Epidermal melanocyte (primary cell): ENCODE measurements around the gene ARHGDIA.

Experiments used
- DNase-seq: peaks from one replicate; pipeline ENCODE4 v3.0.0; 2011; ENCODE audit warnings: low spot score; ENCODE audit not compliant: insufficient read length

ARHGDIA gene

DNA sequence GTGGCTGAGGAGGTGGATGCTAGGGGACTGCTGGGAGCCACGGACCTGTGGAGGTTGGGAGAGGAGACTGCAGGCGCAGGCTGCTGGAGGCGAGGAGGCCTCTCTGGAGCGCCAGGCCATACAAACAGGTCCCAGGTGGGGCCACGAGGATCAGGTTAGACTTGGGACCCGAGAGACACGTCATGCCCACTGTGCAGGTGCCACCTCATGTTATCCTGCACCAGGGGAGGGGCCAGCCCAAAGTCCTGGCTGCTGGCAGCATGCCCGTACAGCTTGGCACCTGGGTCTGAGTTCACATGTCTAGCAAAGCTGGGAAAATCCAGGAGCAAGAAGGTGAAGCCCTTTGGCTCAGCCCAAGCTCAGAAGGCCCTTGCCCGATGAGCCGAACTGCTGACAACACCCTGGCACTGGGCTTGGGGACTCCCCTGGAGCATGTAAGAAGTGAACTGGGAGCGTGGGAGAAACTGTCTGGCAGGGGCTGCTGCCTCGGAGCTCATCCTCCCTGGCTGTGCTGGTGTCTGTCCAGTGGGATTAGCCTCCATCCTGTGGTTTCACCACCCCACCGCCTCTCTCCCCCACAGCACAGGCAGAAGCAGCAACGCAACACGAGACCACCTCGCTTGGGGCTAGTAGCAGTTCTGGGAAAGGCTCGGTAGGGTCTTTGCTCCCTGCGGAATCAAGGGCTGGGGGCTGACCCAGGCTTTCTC lies 5.3 kb downstream of the ARHGDIA start:
- DNase-seq: peak; percentile 1

DNA sequence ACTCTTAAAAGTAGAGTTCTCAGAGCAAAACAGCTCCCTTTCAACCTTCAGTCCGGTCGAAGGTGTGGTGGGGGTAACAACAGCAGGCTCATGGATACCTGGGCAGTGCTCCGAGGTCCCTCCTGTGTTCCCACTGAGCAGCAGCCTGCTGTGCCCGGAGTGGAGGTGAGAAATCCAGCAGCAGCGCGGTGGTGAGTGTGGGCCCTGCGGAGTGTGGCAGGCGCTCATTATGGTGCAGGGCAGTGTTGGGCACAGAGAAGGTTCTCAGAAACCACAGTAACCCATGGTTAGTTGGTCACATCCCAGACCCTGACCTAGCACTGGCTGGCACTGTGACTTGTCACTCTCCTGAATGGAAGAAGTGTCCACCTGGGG lies 5.8 kb downstream of the ARHGDIA start:
- DNase-seq: no peak

DNA sequence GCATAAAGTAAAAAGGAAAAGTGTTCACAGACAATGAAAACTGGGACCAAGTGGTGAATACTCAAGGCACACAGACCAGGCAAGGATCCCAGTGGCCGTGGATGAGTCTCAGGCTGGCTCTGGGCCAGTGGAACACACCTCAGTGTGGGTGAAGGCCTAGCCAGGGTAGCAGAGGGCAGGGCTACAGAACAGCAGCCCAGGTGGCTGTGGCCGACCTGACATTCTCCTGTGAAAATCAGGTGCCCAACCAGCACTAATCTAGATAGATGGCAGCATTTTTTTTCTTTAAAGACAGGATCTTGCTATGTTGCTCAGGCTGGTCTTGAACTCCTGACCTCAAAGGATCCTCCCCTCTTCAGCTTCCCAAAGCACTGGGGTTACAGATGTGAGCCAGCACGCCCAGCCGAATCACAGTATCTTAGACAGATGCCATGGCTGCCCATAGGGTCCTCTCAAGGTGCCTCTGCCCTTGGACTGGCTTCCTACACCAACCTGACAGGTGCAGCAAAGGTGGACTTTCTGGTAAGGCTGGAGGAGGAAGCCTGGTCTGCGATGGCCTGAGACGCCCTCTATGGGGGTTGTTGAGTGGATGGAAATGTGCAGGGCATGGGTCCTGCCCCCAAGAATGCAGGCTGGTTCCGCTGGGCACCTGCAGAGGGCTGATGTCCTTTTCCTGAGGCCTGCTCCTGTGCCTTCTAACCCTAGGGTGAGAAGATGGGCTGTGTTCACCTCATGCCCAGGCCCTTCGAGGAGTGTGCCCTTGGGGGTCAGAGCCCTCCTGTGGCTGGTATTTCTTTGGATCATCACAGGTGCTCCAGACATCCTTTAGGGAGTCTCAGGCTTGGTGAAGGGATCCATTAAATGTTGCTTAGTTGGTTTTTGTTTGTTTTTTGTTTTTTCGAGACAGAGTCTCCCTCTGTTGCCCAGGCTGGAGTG lies 7.0 kb downstream of the ARHGDIA start:
- DNase-seq: no peak

DNA sequence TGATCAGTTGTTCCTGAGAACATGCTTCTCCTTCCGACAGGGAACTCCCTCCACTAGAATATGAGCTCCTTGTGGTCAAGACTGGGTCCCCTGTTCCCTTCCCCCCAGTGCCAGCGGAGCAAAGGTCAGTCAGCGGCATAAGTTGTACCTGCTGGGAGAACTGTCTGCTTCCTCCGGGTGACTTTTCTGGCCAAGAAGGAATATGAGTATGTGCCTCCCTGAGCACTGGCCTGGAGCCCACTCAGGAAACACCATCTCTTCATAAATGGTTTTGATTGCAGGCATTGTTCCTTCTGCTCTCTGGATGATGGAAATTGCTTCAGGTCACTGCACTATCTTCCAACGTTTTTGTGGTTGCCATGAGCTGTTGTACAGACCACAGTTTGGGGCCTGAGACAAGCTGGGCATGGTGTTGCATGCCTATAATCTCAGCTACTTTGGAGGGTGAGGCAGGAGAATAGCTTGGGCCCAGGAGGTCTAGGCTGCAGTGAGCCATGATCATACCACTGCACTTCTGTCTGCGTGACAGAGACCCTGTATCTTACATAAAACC lies 7.9 kb downstream of the ARHGDIA start:
- DNase-seq: no peak

DNA sequence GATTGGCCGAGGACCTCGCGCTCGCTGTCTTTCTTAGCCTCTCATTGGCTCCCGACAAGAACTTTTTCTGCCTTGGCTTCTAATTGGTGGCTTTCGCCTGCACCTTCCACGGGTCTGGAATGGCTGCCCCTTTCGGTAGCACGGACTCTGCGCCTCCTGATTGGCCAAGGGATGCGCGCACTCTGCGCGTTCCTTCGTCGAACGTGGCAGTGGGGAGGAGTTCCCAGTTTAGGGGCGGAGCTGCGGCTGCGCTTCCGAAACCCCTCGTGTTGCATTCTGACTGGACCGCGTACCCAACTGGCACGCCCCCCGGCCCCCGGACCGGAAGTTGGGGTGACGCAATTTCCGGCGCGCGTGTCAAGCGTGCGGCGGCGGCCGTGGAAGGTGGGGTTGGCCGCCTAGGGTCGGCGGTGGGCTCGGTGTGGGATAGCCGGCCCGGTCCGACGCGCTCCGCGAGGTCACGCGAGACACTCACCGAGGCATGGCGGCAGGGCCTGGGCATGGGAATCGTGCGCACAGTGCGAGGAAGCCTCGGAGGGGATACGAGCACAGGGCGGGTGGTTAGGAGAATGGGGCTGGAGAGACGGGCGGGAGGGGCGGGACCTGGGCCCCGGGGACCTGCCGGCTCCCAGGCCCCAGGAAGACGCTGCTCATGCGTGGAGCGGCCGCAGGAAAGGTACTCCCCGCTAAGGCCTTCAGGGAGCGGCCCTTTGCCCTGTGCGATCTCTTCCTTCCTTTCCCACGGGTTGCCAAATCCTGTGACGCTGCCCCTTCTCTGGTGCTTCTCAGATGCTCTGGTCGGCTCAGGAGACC lies 10.2 kb downstream of the ARHGDIA start:
- DNase-seq: peak; percentile 99

DNA sequence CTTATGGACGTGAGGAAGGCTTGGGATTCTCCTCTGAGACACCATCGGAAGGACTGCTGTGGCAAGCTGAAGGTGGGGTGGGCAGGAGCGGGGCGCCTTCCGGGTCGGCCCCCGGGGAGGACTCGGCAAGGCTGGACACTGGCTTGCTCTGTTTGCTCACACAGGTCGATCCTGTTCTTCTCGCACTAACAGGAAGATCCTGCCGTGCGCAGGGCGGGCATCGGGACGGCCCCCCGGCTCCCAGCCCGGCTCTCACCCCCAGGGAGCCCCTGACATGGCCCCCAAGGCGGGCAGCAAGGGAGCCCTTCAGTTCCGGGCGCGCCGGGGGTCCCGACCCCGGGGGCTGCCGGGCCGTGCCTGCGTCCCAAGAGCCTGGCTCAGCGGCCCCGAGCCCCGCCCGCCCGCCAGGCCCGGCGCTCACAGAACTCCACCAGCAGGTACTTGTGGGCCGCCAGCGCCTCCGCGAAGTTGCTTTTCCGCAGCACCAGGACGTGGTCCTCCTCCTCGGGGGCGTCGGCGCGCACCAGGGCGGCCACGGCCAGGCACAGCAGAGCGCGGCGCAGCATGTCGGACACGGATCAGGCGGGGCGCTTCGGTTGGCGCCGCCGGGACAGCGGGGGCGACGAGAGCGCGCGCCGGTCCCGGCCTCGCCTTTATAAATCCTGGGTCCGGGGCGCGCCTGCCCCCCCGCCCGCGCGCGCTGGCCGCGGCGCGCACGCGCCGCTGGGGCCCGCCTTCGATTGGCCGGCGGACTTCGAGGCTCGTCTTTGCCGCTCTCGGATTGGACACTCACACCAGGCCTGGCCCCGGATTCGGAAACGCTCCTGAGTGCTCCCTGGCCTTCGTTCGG lies 11.0 kb downstream of the ARHGDIA start, which contains the start of gene P4HB:
Gene P4HB (minus strand): TSS at position 630 of the 850 bp plus-strand sequence. CDS start 64 bp downstream, at position 566.
- no peak for DNase-seq

DNA sequence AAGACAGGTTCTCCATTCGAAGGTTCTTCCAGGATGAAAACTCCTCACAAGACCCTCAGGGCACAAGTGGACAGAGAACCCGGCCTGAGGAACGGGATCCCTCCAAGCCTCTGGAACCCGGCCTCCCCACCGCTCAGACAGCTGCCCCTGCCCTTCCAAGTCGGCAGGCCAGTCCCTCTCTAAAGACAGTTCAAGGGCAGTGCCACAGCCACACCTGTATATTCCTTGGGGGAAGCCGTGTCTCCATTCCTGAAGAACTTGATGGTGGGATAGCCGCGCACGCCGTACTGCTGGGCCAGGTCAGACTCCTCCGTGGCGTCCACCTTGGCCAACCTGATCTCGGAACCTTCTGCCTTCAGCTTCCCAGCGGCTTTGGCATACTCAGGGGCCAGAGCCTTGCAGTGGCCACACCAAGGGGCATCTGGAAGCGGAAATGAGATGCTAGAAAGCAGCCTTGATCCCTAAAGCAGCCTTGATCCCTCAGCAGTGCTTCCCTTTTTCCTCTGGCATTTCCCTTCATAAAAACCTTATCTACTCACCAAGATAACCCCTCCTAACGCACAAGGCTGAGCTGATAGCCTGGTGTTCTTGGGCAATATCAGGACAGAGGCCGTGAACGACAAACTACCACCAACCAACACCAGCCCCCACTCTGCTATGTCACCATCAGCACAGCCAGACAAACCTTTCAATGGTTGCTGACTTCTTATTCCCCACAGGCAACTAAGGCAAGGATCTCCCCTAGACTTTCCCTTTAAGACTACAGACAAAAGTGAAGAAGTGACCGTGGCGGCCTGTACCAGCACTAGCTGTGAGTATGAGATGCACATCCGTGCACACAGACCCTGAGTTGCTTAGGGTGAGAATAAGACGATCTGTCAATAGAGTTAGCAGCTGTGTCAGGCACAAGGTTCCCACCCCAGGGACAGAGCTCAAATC lies 11.9 kb downstream of the ARHGDIA start:
- no peak for DNase-seq

DNA sequence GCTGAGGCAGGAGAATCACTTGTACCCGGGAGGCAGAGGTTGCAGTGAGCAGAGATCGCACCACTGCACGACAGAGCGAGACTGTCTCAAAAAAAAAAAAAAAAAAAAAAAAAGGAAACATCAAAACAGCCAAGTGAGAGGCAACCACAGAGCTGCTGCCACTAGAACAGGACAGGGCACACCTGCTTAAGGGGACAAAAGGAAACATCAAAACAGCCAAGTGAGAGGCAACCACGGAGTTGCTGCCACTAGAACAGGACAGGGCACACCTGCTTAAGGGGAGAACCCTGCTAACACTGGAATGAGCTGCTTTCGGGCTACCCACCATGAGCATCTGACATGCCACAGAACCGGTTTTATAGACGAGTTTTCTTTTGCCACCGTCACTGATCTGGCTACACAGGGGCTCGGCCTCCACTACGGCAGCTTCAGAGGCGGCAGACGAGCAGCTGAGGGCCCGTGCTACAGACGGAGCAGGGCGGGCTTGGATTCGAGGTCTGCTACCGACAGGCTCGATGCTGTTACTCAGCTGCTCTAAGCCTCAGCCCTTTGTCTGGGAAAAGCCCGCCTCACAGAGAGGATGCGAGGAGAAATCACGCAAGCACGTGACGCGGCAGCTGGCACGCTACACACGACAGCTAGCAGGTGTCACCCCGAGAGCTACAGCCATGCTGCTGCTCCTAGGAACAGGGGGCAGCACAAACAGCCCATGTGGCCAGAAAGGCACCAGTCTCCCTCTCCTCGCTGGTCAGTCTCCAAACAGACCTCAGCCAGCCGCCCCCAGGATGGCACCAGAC lies 12.8 kb downstream of the ARHGDIA start:
- DNase-seq: no peak

DNA sequence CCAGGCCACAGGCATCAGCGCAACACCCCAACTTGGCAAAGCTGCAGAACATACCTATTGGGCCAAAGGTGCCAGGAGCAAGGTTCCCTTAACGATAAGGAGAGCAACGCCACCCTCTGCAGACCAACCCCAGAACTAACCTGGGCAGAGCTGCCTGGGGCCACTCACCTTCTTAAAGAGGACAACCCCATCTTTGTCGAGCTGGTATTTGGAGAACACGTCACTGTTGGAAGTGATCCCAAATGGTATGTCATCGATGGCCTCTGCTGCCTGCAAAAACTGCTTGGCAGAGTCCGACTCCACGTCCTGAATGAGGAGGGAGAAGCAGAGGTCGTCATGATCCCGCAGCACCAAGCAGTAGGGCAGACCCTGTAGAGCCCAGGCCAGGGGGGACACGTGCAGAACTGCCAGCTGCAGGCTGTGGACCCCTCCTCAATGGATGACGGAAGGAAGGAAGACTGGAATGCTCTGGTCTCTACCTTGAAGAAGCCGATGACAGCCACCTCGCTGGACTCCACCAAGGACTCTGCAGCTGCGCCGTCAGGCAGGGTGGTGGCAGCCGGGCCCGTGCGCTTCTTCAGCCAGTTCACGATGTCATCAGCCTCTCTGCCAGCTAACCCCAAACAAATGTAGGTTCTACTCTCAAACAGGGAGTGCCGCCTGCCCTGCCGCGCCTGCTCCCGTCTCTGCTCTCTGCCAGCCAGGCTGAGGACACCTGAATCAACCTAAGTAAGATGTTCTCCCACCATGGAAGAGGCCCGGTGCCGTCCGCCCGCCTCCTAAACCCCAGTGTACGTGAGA lies 16.0 kb downstream of the ARHGDIA start:
- DNase-seq: no peak

DNA sequence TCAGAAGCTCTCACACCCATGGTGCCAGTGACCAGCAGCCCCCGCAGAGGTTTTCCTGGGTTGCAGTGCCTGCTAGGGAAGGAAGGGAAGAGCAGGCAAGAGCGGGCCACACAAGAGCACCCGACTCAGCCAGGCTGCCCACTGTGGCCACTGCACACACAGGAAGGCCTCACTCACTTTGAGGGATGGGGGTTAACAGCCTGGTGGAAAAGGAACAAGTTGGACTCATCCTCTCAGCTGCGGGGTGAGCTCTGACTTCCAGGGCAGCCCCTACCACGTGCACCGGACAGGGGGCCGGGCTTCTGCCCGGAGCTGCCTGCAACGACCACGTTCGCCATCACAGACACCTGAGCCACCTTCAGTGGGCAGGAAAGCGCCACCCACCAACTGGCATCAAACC lies 18.9 kb downstream of the ARHGDIA start:
- DNase-seq: no peak

DNA sequence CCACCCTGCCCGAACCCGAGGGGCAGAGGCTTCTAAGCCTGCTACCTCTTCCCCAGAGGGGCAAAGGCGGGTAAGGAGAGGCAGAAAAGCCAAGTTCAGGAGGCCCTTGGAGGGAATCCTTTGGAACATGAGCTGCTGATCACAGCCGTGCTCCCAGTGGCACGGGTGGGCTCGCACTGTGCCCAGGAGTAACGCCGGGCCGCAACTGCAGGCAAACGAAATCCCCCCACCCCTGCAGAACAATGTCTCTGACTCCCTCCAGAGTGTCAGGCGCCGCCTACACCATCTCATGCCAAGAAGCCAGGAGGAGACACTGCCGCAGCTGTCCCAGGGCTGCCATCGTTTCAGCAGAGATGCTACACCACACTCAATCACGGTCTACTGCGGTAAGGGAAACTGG lies 19.7 kb downstream of the ARHGDIA start:
- DNase-seq: no peak

DNA sequence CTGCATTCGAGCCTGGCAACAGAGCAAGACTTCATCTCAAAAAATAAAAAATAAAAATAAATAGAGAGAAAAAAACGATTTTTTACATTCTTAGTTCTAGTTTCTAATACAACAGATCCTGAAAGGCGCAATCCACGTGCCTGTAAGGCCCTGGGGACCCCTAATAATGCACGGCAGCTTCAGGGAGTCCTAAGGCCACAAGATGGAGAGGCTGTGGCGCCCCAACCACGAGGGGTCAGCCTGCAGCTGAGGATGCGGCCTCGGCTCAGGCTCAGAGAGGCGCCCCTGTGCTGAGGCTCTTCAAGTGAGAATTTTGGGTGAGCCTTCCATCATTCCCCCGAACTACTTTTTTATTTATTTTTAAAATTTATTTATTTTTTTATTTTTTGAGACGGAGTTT lies 21.7 kb downstream of the ARHGDIA start:
- no peak for DNase-seq

DNA sequence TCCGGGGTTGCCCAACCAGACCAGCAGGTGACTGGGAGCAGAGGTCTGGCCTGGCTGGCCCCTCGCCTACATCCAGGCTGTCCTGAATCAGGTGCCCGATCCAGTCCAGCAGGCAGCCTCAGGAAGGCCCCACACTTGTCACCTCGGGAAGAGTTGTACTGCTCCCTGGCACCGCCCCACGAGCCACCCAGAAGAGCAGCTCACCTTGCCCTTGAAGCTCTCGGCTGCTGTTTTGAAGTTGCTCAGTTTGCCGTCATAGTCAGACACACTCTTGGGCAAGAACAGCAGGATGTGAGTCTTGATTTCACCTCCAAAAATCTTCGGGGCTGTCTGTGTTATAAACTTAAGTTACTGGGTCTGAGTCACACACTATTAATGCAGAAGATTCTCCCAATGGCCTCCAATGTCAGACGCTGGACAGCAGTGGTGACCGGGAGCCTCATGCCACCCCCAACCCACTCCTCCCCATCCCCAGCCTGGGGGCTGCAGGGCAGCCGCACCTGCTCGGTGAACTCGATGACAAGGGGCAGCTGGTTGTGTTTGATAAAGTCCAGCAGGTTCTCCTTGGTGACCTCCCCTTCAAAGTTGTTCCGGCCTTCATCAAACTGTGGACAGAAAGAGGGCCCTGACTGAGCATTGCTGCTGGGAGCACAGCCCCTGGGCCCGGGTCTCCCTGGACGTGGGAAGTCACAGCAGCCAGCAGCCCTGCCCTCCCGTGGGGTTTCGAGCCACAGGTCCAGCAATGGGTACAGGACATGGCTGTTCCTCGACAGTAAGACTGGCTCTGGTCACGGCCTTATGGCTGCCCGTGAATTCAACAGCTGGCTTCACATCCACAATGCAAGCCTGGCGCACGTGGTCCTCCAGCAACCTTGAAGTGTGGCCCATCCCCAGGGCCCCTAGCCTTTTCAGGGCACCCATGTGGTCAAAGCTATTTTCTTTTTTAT lies 24.1 kb downstream of the ARHGDIA start:
- no peak for DNase-seq

DNA sequence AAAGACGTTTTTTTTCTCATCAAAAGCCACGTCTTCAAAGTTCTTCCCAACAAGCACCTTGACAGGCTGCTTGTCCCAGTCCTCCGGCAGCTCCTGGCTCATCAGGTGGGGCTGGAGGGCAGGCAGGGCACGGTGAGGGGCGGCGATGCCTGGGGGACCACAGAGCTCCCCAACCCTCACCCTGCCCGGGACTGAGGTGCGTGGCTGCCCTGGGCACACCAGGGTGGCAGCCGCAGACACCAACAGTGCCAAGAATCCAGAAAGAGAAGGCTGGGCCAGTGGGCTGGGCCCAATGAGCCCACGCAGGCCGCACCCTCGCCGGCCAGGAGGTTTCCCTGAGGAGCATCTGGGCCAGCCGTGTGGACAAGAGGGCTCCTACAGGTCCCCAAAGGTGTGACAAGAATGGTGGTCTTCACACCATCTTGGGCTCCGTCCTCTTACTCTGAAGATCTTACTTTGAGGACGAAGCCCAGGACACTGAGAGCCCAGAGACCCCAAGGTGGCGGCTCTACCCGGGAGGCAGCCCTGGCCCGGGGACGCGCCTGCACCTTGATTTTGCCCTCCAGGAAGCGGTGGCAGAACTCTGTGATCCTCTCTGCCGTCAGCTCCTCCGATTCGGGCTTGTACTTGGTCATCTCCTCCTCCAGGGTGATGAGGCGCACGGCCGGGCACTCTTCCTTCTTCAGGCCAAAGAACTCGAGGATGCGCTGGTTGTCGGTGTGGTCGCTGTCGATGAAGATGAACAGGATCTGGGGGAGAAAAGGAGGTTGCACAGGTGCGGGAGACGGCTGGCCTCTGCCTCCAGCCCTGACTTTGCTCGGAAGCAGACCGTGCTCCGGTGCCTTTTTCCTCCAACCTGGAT lies 25.0 kb downstream of the ARHGDIA start:
- DNase-seq: no peak

DNA sequence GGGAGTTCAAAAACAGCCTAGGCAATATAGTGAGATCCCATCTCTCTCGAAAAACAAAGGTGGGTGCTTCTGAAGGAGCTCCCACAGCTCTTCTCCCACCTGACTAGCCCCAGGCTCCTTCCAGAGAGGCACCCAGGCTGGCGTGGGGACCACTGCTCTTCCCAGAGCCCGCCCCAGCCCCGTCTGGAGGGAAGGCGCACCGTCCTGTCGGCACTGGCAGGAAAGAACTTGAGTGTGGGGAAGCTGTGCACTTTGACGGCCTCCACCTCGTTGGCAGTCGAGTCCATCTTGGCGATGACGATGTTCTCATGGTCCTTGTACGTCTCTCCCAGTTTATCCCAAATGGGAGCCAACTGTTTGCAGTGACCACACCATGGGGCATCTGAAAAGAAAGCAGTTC lies 25.8 kb downstream of the ARHGDIA start:
- no peak for DNase-seq

DNA sequence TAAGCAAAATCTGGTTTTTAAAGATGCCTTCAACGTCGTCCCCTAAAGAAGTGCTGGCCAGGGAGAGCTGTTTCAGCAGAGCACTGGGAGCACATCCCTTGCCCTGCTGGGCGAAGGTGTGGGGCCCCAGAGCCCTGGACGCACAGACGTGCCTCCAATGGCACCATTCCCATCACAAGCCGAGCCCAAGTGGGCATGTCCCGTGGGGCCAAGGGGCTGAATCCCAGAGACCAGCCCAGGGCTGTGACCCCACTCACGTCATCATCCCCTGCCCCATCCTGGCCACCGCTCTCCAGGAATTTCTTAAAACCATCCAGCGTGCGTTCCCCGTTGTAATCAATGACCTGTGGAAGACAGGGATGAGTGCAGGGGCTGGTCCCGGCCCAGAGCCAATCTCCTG lies 26.2 kb downstream of the ARHGDIA start:
- DNase-seq: no peak
